GM18858 (cell line): ENCODE data around the gene TEX29.

Source experiments
- ATAC-seq: cut with Tn5 transposase; IDR thresholded peaks from one replicate; pipeline ENCODE4 v1.9.1; 2021; ENCODE audit not compliant: unreplicated experiment

TEX29 gene

DNA sequence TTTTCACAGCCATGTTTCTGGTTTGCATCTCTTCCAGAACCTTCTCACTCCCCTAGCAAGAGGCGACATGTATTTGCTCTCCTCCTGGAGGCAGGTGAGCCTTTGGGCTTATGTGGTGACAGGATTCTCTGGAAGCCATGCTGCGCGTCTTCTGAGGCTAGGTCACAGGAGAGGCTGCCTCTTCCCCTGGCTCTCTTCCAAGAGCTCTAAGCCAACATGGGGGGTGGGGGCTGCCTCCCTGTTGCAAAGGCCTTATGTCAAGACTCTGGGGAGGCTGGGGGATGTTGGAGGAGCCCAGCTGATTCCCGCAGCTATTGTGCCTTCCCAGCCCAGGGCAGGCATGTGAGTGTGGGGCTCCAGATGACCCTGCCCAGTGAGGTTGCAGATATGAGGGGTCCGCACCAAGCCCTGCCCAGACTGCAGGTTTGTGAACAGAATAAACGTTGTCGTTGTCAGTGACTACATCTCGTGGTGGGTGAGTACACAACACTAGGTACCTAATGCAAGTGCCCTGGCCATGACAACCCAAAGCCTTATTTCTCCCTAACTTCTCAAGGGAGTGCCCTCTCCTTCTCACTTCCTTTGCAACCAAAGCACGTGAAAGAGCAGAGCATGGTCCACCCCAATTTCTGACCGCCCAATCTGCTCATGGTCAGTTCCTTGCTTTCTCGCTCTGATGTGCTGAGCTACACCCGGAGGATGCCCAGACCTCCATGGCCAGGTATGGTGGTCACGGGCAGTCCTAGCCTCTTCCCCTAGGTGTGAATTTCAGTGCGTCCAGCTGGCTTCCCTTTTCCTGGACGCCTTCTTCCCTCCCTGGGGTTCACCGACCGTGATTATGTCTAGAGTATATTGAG, 44.9 kb downstream of the TEX29 start:
- no peak for ATAC-seq

DNA sequence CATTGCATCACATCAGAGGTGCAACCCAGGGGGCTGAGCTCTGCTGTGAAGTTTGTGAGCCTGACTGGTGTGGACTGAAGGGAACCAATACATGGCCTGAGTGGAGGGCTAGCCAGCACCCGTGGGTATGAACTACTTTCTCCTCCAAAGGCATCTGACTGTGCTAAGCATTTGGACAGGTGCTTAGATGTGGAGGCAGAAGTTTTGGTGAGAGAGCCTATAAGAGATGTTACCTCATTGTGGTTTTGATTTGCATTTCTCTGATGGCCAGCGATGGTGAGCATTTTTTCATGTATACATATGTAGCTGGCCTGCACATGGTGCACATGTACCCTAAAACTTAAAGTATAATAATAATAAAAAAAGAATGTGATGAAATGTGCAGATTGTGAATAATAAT, 46.9 kb downstream of the TEX29 start:
- ATAC-seq = no peak

- ATAC-seq = no peak
These were observed 47.6 kb downstream of the TEX29 start for GRCh38 chr13:111368091-111368490.

DNA sequence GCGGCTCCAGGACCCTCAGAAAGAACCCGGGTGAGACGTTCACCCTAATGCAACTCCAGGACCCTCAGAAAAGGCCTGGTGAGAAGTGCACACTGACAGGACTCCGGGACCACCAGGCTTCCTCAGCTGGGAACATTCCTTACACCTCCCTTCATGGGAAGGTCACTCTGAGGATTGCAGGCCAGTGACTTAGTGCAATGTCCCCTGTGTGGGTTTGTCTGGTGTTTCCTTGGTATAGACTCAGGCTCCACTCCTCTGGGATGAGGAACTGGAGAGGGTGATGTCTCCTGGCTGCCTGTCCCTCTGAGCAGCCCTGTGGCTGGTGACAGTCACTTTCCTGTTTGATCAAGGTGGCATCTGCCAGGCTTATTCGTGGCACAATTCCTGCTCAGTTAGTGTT, 49.7 kb downstream of the TEX29 start:
- ATAC-seq = no peak

DNA sequence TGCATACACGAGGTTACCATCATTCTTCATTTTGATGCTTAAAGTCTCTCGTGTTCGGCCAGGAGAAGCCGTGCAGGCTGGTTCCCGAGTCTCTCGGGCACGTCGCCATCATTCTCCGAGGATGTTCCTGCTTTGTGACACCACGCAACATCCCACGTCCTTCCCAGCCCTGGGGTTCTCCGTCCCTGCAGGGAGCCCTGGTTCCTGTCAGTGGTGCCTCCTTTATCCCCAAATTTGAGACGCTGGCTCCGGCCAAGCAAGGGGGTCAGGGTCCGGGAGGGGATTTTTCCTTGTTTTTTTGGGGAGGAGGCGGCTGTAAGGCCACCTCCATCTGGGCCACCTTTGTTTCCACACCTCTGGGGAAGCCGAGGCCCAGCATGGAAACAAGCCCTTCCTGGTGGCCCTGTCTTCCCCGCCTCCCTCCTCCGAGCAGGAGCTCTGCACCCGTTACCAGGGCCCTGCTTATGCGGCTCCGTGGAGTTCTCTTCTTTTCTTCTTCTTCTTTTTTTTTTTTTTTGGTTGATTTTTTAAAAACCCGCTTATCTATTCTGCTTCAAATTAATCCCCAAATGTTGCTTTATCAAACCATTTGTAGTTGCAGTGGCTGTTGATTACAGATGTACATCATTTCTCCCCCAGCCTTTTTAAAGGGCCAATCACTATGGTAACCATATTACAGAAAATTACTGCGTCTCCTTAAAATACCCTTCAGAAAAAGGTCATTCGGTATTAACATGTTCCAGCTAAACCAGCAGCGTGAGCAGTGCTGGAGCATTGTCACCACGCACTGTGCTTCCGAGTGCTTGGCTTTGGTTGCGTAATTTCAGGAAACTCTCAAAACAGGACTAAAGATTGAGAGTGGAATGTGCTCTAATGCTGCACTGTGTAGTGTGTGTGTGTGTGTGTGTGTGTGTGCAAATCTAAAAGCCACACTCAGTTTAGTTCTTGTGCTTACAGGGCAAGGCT, 50.4 kb downstream of the TEX29 start:
- no peak for ATAC-seq

DNA sequence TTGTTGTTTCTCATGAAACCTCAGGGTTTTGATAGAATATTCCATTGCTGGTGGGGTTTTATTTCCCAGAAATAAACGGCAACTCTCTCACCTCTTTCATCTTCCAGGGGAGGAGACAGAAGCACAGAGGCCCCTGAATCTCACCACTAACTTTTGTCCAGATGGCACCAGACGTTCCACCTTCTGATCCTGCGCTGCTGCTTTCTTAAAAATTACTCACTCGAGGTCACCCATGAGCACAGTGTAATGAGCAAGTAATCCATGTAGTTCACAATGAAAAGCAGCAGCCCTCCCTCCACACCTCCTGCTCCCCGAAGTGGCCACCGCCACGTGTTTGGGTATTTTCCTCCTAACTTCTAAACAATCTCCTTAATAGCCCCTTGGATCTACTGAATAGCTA, 51.3 kb downstream of the TEX29 start:
- ATAC-seq = no peak

DNA sequence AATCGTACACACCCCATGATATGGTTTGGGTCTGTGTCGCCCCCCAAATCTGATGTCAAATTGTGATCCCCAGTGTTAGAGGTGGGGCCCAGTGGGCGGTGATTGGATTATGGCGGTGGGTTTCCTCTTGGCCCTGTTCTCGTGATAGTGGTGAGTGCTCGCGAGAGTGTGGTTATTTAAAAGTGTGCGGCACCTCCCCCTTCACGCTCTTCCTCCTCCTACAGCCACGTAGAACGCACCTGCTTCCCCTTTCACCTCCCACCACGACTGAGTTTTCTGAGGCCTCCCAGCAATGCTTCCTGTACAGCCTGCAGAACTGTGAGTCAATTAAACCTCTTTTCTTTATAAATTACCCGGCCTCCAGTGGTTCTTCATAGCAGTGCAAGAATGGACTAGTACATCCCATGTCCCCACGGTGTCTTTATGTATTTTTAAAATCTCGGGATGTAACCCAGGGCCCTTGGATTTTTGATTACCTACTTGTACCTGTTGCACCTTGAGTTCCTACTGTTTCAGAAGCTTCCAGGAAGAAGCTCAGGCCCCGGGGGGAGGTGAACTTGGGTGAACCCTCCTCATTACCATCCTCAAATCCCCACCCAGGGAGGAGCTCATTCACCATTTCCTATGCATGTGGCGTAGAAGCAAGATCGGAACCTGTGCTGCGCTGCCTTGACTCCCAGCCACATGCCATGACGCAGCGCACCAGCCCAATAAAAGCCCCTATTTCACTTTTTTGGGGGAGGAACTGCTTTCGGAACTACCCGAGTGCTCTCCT, 52.4 kb downstream of the TEX29 start:
- no peak for ATAC-seq

DNA sequence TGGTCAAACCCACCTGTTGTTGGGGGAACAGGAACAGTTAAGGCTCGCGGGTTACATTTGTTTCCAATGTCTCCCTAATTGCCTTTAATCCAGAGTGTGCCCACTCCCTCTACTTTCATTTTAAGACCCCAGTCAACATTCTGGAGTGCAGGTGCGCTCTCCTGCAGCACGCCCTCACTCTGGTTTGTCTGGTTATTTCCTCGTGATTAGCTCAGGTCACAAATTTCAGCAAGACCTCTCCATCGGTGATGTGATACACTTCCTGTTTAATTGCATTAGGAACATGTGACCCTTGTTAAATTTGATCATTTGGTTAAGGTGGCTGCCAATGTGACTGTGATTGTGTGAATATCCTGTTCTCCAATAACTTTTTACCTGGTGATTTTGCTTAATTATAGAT, 53.0 kb downstream of the TEX29 start:
- no peak for ATAC-seq

DNA sequence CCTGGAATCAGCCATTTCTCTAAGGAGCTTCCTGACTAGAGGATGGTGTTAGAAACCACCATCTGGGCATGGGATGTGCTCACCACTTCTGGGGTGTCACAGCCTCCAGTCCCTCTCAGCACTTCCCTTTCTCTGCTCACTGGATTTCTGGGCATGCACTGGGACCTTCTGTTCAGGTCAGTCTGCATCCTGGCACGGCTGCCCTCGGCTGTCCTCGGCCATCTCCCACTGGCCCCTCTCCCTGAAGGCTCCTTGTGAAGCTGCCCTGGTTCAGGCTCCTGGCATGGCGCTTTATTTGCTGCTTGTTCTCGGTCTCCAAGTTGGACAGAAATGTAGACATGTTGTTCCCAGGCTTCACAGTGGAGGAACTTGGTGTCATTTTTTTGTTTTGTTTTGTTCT, 60.0 kb downstream of the TEX29 start:
- ATAC-seq = no peak

- ATAC-seq = no peak
These were observed 62.0 kb downstream of the TEX29 start for GRCh38 chr13:111382411-111382810.

DNA sequence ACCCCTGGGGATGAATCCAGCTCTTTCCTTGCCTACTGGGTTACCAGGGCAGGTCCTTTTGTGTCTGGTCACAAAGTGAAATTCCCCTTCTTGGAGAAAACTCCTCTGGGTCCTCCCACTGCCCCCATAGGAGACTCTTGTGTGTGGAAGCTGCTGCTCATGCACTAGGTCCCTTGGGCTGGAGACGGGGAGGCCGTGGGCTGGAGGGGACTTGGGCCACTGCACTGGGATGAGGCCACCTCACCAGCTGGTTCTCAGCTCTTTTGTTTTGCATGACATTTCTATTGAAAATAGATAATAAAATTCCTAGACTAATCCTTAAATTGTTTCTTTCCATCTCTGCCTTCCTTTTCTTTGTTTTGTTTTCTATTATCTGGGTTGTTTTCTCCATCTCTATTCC, 62.4 kb downstream of the TEX29 start:
- ATAC-seq = no peak

- no peak for ATAC-seq
These were observed 63.4 kb downstream of the TEX29 start for GRCh38 chr13:111383591-111384440.

- no peak for ATAC-seq
These were observed 64.2 kb downstream of the TEX29 start for GRCh38 chr13:111384441-111385182.

DNA sequence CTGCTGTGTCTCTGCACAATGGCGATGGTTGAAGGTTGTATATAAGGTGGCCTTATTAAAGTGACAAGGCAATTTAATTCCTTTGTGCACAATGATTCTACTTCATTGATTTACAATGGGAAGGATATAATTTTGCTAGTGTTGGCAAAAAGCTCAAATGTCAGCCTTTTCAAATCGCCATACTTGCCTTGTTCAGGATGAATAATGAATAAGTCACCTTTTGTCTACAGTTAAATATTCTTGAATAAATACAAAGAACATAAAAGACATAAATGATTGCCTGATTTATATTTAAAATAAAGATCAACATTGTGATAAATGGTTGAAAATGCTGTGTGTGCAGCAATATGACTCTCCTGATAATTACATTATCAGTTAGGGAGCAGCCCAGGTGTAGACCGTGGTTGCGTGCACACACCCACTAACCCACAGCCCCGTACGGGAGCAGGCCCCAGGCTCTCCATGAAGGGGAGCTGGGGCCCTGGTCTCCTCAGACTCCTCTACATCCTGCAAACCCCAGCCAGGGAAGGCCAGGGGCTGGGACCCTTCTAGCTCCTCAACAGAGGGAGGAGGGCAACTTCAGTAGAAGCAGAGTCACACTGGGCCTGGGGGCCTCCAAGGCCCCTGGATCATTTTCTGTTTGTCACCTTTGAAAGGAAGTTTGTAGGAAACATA, 64.9 kb downstream of the TEX29 start:
- no peak for ATAC-seq

DNA sequence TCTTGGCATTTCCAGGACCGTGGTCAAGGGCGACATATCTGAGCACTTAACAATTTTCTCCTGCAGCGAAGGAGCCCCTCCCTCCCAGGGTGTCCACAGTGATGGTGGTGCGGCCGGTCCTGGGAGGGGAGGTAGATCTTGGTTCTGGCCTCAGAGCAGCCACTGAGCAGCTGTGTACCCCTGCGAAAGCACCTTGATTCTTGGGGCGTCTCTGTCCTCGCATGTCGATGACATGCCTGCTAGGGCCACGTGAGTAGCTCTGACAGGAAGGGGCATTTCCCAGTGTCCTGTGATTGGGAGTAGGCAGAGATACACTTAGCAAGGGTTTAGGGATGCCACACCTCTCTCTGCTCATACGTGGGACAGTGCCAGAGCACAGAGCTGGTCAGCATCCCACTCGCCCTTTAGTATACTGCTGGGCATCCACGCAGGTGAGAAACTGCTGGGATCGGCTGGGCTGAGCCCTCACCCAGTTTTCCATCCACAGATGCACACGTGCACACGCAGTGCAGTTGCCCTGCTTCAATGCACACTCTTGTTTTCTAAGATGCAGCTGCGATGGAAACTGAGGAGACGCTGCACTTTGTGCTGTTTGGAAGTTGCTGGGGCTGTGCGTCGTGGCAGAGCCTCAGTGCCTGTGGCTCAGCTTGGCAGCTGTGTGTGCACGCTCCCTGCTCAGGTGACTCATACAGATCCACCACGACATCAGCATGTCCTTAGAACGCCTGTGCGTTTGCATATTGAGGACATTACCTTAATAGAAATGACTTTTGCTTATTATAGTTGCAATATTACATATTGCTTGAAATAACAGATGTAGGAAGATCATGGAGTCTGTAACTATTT, 66.8 kb downstream of the TEX29 start:
- ATAC-seq = no peak

DNA sequence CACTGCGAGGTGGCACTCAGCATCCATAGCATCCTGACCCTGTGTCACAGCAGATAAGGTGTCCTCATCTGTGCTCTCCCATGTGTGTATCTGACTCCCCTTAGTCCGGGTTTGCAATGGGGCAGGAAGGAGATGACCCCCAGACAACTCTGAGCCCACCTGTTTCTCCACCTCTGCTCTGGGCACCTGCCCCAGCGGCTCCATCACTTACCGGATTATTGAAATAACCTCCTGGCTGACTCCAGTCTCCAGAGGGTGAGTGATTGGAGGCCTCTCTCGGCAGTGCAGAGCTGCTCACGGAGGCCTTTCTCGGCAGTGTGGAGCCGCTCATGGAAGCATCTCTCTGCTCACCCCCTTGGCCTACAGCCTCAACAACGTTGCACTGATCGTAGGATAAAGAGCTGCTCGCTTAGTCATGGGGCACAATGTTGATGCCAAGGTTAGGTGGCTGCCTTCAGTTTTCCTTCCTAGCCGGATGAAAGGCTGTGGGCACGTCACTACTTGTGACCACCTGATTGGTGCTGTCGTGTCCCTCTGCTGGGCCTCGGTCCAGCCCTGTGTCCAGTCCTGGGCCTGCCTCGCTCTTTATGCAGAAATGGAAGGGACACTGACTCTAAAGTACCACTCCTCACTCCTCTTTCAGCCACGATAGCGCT, 67.6 kb downstream of the TEX29 start:
- no peak for ATAC-seq

DNA sequence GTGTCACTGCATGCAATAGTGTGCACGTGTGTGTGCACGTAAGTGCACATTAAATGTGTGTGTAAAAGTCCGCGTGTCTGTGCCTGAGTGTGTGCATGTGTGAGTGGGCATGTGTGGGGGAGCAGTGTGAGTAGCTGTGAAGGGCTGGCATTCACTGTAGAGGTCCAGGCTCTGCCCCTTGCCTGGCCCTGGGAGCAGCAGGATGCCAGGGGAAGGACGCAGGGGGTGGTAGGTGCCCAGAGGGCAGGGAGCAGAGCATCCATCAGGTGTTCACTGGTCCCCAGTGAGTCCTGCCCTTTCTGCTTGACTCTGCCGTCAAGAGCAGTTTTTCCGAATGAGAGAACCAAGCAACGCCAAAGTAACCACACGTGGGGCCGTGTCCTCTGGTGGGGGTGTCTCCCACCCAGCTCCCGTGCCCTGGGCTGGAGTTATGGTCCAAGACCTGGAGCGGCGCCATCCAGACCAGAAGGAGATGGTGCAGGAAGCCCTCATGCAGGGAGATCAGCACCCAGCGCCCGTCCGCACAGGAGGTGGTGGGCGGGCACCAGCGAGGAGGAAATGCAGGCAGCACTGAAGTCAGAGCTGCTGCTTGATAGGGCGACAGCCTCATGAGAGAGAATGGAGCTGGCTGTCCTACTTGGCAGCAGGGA, 68.5 kb downstream of the TEX29 start:
- no peak for ATAC-seq
